ENCODE data around the gene IFI16.

DNA sequence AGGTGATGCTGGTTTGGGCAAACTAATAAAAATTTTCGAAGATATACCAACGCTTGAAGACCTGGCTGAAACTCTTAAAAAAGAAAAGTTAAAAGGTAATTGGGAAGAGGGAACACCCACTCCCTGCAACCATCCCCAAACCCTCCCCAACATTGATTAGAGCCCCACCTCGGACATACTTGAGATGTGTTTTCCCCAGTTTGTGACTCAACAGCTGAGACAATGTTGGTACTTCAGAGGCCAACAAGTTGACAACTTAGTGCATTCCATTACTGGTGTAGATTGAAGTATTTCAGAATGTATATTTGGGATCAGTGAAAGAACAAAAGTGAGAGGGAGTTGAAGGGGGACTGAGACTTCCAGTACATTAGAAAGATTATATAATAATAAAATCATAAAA lies 5.1 kb downstream of the IFI16 start:
- TF ChIP-seq SUZ12 (IDR thresholded peaks at IDR 0.05; ENCODE audit: extremely low read depth, insufficient read depth, insufficient read length) (no peak), ZNF274 (IDR thresholded peaks at IDR 0.05; ENCODE audit: low read depth, low read length) (no peak), YY1 (IDR thresholded peaks at IDR 0.05; ENCODE audit: insufficient read depth, insufficient read length) (no peak)

Data from NT2/D1 (cell line).